SK-N-DZ (cell line): ENCODE results near the gene SEMA3F.
A peak's percentile ranks its signal among the peaks of the same experiment; 100 is the strongest.

Experiments used
- DNase-seq: peaks from one replicate; pipeline ENCODE4 v3.0.0-alpha.2; 2015; ENCODE audit warnings: low spot score

Gene SEMA3F

GRCh38 chr3:50193286-50193685, 38.2 kb downstream of the SEMA3F start:
- no peak for DNase-seq

DNA sequence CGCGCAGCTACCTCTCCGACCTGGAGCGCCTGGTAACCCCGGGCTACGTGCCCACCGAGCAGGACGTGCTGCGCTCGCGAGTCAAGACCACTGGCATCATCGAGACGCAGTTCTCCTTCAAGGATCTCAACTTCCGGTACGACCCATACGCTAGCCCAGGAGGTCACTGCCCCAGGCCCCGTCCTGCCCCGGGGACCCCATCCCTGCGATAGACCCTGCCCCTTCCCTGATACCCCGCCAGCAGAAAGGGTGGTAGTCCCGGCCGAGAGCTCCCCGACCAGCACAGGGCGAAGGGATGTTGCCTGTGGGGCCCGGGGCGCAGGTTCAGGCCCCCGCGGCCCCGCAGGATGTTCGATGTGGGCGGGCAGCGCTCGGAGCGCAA, 38.6 kb downstream of the SEMA3F start:
- no peak for DNase-seq

DNA sequence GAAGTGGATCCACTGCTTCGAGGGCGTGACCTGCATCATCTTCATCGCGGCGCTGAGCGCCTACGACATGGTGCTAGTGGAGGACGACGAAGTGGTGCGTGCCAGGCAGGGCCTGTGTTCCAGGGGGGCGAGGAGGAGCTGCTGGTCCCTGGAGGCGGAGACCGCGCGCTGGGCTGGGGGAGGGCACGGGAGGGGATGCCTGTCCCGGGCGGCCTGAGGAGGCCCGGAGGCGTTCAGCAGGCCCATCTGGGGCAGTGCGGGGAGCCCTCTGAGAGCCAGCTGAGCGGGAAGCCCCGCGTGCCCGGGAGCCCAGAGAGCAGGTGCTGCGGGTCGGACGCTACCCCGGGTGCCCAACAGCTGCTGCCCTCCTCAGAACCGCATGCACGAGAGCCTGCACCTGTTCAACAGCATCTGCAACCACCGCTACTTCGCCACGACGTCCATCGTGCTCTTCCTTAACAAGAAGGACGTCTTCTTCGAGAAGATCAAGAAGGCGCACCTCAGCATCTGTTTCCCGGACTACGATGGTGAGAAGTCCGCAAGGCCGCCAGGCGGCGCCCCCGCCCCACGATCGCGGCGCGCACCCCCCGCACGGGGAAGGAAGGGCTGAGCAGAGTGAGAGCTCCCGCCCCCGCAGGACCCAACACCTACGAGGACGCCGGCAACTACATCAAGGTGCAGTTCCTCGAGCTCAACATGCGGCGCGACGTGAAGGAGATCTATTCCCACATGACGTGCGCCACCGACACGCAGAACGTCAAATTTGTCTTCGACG, 39.2 kb downstream of the SEMA3F start:
- DNase-seq, result peak; percentile 51

GRCh38 chr3:50194903-50195500, 39.9 kb downstream of the SEMA3F start:
- DNase-seq, result no peak

DNA sequence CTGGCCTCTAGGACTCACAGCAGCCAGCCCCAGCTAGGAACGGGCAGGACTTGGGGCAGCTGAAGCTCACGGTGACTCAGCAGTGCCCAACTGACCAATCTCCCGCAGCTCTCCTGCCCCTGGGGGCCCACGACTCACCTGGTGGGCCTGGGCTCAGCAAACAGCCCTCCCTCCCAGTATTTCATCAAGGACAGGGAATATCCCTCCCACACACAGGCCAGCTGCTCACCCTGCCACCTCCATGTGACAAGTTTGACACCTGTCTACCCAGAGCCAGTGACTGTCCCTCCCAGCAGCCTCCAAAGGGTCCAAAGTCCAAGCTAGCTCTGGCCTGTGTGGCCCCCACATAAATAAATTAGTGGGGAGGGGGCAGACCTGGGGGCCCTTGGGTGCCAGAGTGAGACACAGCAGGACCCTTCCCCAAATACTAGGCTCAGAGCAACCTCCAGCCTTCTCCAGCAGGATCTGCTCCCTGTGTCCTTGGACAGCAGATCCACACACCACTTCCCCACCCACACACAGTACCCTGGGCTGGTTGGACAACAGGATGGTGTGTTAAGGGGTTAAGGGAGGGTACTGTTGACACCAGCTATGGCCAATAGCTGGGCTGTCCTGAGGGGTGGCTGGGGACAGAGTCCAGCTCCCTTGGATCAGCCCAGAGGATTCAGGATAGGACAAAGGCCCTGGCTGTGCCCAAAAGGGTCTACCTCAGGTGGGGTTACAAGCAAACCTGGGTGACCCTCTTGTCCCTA, 40.6 kb downstream of the SEMA3F start:
- DNase-seq, result no peak

DNA sequence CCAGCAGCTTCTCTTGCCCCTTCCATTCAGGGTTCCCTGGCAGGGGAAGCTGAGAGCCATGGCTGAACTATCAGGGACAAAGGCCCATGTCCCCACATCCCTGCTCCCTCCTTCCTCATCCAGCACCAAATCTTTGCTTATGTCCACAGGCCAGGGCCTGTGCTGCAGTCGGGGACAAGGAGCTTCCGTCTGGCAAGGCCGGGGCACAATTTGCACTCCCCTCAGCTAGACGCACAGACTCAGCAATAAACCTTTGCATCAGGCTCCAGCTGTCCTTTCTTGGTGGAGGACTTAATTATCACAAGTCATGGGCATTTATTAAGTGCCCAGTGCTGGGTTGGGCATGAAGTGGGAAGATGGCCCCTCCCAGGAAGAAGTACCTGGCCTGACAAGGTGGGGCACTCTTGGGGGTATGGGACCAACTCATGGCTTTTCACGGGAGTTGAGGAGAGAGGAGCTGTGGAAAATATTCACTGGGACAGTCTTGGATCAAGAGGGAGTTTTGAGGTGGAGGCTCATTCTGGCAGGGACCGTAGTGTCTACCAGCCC, 41.2 kb downstream of the SEMA3F start:
- DNase-seq, result no peak

DNA sequence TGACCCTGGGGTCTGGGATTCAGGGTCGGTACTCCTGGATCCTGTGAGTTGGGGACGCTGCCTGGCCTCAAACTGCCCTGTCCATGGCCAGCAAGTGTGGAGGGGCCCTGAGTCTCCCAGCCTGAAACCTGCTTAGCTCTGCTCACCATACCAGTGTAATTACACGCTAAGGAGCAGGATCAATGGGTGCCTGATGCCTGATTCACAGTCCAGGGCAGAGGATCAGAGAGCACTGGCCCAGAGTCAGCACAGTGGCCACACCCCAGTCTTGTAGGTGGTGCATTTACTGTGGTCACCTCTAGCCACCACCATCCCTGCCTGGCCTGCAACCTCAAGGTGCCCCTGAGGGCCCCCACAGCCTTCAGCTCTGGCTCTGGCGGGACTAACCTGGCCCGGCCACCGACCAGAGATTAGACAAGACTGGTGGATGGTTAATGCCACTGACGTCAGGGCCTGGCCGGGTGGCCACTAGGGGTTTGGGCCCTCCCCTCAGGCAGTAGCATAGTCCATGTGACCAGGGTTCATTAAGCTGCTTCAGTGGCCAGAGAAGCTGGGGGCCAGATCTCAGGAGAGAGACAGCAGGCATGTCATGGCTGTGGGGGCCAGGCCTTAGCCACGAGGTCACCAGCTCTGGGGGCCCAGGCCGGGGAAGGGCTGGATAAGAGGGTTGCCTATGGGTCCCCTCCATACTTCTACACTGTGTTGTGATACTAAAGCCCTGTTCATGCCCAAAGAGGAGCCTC, 46.6 kb downstream of the SEMA3F start:
- DNase-seq, result no peak

DNA sequence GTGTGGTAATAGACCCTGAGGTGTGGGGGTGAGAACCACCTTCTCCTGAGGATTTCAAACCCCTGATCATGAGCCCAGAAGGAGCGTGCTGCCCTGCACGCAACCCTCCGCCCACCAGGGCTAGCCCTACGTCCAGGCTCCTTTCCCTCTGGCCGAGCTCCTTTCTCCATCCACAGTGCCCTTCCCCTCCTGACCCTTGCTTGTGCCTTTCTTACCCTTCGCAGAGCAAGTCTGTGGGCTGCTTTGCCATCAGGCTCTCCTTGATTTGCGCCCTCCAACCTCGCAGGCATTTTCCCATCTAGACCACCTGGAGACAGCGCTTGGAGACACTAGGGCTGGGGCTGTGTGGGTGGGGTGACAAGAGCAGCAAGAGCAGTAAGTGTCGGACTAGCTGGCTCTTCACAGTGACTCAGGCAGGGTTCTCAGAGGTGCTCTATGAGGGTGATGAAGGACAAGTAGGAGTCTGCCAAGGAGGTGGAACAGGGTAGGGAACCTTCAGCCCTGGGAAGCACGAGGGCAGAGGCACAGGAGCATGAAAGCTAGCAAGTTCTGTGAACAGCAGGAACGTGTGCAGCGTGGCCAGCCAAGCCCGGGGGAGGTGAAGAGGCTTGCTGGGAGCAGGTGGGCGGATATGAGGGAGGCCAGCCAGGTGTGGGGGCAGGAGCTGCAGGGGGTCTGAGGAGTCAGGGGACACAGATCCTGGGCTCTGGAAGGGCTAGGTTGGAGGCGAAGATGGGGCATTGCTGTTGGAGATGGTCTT, 47.4 kb downstream of the SEMA3F start:
- DNase-seq, result no peak

DNA sequence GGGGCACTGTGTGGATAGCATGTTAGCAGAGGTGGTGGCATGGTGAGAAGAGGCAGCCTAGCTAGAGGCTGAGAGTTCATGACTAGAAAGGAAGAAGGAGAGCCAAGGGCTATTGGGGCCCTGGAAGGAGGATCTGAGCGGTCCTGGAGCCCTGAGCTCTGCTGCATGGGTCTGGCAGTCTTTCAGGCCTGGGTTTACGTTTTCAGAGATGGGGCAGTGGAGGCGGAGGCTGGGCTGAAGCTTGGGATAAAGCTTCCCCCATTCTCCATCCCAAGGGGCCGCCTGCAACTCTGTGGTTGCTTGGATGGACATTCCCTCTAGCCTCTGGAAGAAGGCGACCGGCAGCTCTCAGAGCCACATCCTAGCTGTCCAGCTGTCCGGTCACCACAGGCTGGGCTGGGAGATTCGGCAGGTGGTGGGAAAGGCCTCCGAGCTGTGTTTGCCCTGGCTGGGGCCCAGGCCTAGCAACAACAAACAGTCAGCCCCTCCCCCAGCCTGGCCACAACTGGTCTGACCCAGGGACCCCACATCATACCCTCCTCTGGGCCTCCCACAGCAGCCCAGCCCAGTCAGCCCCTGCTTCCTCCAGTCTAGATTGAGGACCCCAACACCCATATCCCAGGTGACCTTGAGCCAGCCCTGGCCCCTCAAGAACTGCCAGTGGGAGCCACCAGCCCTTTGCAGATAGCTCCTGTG, 48.1 kb downstream of the SEMA3F start:
- DNase-seq, result no peak

GRCh38 chr3:50203809-50204803, 49.0 kb downstream of the SEMA3F start:
- DNase-seq, result no peak

GRCh38 chr3:50204804-50205412, 49.8 kb downstream of the SEMA3F start, which contains the start of gene SLC38A3:
Gene SLC38A3, plus strand, starts transcription at chr3:50205271. Its CDS starts 8,929 bp downstream, at chr3:50214200.
- DNase-seq, result no peak

GRCh38 chr3:50205413-50206276, 50.5 kb downstream of the SEMA3F start:
- no peak for DNase-seq

DNA sequence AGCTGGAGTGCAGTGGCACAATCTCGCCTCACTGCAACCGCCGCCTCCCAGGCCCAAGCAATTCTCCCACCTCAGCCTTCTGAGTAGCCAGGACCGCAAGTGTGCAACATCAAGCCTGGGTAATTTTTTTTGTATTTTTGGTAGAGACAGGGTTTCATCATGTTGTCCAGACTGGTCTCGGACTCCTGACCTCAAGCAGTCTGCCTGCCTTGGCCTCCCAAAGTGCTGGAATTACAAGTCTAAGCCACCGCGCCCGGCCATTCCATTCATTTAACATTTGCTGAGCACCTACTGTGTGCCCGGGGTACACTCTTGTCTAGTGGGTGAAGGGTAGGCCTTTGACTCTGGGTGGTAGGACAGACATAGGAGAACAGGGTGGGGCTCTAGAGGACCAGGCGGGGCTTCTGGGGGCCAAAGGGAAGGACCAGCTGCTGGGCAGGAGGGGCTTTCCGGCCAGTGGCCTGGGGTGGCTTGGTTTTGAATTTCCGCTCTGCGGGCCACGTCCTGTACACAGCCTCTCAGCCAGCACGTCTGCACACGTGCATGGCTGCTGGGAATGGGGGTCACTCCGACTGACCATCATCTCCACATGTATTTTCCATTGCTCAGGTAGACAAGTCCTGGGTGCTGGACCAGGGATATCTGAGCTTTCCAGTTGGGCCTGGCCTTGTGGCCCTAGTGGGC, 52.4 kb downstream of the SEMA3F start:
- DNase-seq, result no peak

GRCh38 chr3:50208677-50209344, 53.7 kb downstream of the SEMA3F start:
- DNase-seq, result no peak

DNA sequence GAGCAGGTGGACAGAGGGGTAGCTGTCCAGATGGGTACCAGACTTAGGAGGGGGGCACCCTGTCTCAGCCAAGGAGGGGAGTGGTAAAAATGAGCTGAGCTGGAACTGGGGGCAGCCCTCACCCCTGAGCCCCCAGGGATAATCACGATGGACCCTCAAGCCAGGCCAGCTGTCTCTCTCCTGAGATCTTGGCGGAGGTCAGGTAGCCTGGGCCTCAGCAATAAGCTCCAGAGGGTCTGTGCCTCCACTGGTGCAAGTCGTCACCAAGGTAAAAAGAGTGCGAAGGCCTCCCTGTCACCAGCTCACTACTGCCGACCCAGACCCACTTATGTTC, 55.0 kb downstream of the SEMA3F start:
- DNase-seq, result no peak
